Natural killer cell (primary cell): ENCODE results near the gene CHST3. TPM values are rescaled to one million over a fixed set of nuclear protein-coding genes. Genes with fewer than 3 reads are reported as not detected.

Experiments used
- ATAC-seq, 3 donors: fragments of 150-1000 bp in 2 of 3; fragments of 200-7000 bp in 1 of 3; cut with Tn5 transposase; 1 replicate in 1 of 3; 2 replicates in 2 of 3; pipeline ENCODE4 v1.10.0; 2021; ENCODE audit warnings: mild to moderate bottlenecking in 2 of 3, moderate library complexity in 2 of 3
- DNase-seq, 2 donors: peaks; one replicate each; pipeline versions ENCODE4 v3.0.0 to v3.0.0-alpha.2; 2013 to 2021; ENCODE audit warnings: mixed read lengths in 1 of 2
- H3K27ac ChIP-seq: one replicate; pipeline ENCODE4 v1.5.1; 2013; ENCODE audit warnings: mild to moderate bottlenecking, low read length
- H3K27me3 ChIP-seq: one replicate; pipeline ENCODE4 v1.6.1; 2013; ENCODE audit warnings: low read length; ENCODE audit not compliant: control insufficient read depth, insufficient read depth
- H3K36me3 ChIP-seq: one replicate; pipeline ENCODE4 v1.6.1; 2013; ENCODE audit warnings: low read length; ENCODE audit not compliant: control insufficient read depth, insufficient read depth
- H3K4me1 ChIP-seq: one replicate; pipeline ENCODE4 v1.6.1; 2013; ENCODE audit warnings: low read length; ENCODE audit not compliant: control insufficient read depth, insufficient read depth
- H3K4me3 ChIP-seq: one replicate; pipeline ENCODE4 v1.5.1; 2013; ENCODE audit warnings: low read length
- H3K9me3 ChIP-seq: one replicate; pipeline ENCODE4 v1.6.1; 2013; ENCODE audit warnings: low read length; ENCODE audit not compliant: control insufficient read depth, insufficient read depth
- H3K27ac Mint-ChIP-seq, 2 donors: one replicate each; pipeline ENCODE4 v1.8.0; 2022; ENCODE audit warnings: mild to moderate bottlenecking in 2 of 2, mixed read lengths in 2 of 2, moderate library complexity in 1 of 2
- H3K27me3 Mint-ChIP-seq, 2 donors: one replicate each; pipeline ENCODE4 v1.8.0; 2022; ENCODE audit warnings: low read depth in 2 of 2, mixed read lengths in 2 of 2
- H3K36me3 Mint-ChIP-seq: one replicate; pipeline ENCODE4 v1.8.0; 2022; ENCODE audit warnings: mixed read lengths
- H3K4me1 Mint-ChIP-seq, 2 donors: one replicate each; pipeline ENCODE4 v1.8.0; 2022; ENCODE audit warnings: mixed read lengths in 2 of 2
- H3K4me3 Mint-ChIP-seq: one replicate; pipeline ENCODE4 v1.8.0; 2022; ENCODE audit warnings: mild to moderate bottlenecking, moderate library complexity, mixed read lengths
- H3K9me3 Mint-ChIP-seq, 2 donors: one replicate each; pipeline ENCODE4 v1.8.0; 2022; ENCODE audit warnings: mixed read lengths in 2 of 2
- WGBS: methylation state at CpG from one replicate; pipeline ENCODE4 v1.1.7; 2013; ENCODE audit warnings: missing lambda C conversion rate; ENCODE audit not compliant: insufficient coverage; 5-methylcytosine and 5-hydroxymethylcytosine counted together
- intact Hi-C: fragments of 100-400 bp; cut with micrococcal nuclease; formaldehyde crosslinking; loops from one replicate; pipeline ENCODE4 v1.14.2; 2022
- total RNA-seq, 4 donors: library from RNA; stranded (reverse); fragments of 120-200 nt in 1 of 4; gene quantifications; one replicate each; pipeline versions ENCODE4 v1.2.3 to v1.2.4, GENCODE V29; 2013 to 2022
- TF ChIP-seq, protein P1 (sequence below): fragments of 200-600 bp; IDR thresholded peaks from one replicate; pipeline ENCODE4 v1.8.0; 2022; ENCODE audit warnings: antibody characterized with exemption

Gene CHST3
- total RNA-seq, 3 donors from 2014 or later (not counting 1 experiment from before 2014, with no cell fraction given), result not detected

- H3K4me1 Mint-ChIP-seq, result no peaks in the 10 kb centered on the region
- TF ChIP-seq, protein P1, sequence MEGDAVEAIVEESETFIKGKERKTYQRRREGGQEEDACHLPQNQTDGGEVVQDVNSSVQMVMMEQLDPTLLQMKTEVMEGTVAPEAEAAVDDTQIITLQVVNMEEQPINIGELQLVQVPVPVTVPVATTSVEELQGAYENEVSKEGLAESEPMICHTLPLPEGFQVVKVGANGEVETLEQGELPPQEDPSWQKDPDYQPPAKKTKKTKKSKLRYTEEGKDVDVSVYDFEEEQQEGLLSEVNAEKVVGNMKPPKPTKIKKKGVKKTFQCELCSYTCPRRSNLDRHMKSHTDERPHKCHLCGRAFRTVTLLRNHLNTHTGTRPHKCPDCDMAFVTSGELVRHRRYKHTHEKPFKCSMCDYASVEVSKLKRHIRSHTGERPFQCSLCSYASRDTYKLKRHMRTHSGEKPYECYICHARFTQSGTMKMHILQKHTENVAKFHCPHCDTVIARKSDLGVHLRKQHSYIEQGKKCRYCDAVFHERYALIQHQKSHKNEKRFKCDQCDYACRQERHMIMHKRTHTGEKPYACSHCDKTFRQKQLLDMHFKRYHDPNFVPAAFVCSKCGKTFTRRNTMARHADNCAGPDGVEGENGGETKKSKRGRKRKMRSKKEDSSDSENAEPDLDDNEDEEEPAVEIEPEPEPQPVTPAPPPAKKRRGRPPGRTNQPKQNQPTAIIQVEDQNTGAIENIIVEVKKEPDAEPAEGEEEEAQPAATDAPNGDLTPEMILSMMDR, result no peak
- Histone ChIP-seq H3K27ac (no peak overlapping the region), H3K4me1 (no peaks in the 10 kb centered on the region), H3K4me3 (no peak overlapping the region), H3K27me3 (no peaks in the 10 kb centered on the region), H3K36me3 (no peaks in the 10 kb centered on the region), H3K9me3 (no peaks in the 10 kb centered on the region)
- H3K27ac Mint-ChIP-seq, result no peak overlapping the region
- no peaks in the 10 kb centered on the region for H3K36me3 Mint-ChIP-seq
- no peaks in the 10 kb centered on the region for H3K27me3 Mint-ChIP-seq
- no peak for DNase-seq
- 89% methylated on average over 13 of the region's 13 CpGs for WGBS
- no peak for ATAC-seq
- H3K9me3 Mint-ChIP-seq, result no peaks in the 10 kb centered on the region
- intact Hi-C loops, result no loop called here
- H3K4me3 Mint-ChIP-seq, result no peak overlapping the region
These were observed 74.3 kb downstream of the CHST3 start for GRCh38 chr10:72038458-72039001.

- intact Hi-C loops, result no loop called here
- DNase-seq, result no peak
- no peaks in the 10 kb centered on the region for H3K27me3 Mint-ChIP-seq
- H3K9me3 Mint-ChIP-seq, result no peaks in the 10 kb centered on the region
- H3K4me3 Mint-ChIP-seq, result no peak overlapping the region
- no peaks in the 10 kb centered on the region for H3K4me1 Mint-ChIP-seq
- 61% methylated on average over 9 of the region's 9 CpGs for WGBS
- no peak overlapping the region for H3K4me3 ChIP-seq
- ATAC-seq, result no peak
- no peaks in the 10 kb centered on the region for H3K4me1 ChIP-seq
- no peak overlapping the region for H3K27ac ChIP-seq
- H3K27ac Mint-ChIP-seq, result no peak overlapping the region
- no peaks in the 10 kb centered on the region for H3K27me3 ChIP-seq
- TF ChIP-seq, protein P1, result no peak
- no peaks in the 10 kb centered on the region for H3K36me3 Mint-ChIP-seq
- H3K36me3 ChIP-seq, result no peaks in the 10 kb centered on the region
- H3K9me3 ChIP-seq, result no peaks in the 10 kb centered on the region
These were observed 75.2 kb downstream of the CHST3 start for GRCh38 chr10:72039377-72039776.

- DNase-seq (no peak), ATAC-seq (no peak)
- intact Hi-C loops, result no loop called here
- Mint-ChIP-seq H3K36me3 (no peaks in the 10 kb centered on the region), H3K27me3 (no peaks in the 10 kb centered on the region), H3K9me3 (no peaks in the 10 kb centered on the region), H3K4me1 (no peaks in the 10 kb centered on the region), H3K27ac (no peak overlapping the region), H3K4me3 (no peak overlapping the region)
- Histone ChIP-seq H3K4me1 (no peaks in the 10 kb centered on the region), H3K27me3 (no peaks in the 10 kb centered on the region), H3K36me3 (no peaks in the 10 kb centered on the region), H3K9me3 (no peaks in the 10 kb centered on the region), H3K4me3 (no peak overlapping the region), H3K27ac (no peak overlapping the region)
- 84% methylated on average over 6 of the region's 6 CpGs for WGBS
- TF ChIP-seq, protein P1, result no peak
These were observed 77.3 kb downstream of the CHST3 start for GRCh38 chr10:72041491-72041890.
